H1 (cell line): ENCODE measurements around the gene LRPAP1. TPM values are rescaled to one million over a fixed set of nuclear protein-coding genes. Genes with fewer than 3 reads are reported as not detected.

Source experiments
- CTCF ChIA-PET: fragments of 300-600 bp; sonication (Branson Sonifier 250); formaldehyde crosslinking; loops from one replicate; lab custom pipeline; 2021; ENCODE audit not compliant: partially characterized antibody; lab: Charles Lee
- POLR2A ChIA-PET: fragments of 300-600 bp; sonication (Branson Sonifier 250); formaldehyde crosslinking; loops from one replicate; lab custom pipeline; 2021; ENCODE audit warnings: inconsistent platforms; ENCODE audit not compliant: partially characterized antibody; lab: Charles Lee
- DNase-seq, 2 experiments: peaks; one replicate each; pipeline versions ENCODE4 v3.0.0 to v3.0.0-alpha.2; 2010 to 2022; ENCODE audit warnings: low spot score in 2 of 2, low read depth in 1 of 2, mixed read lengths in 1 of 2
- FAIRE-seq: peaks from 2 replicates; lab custom pipeline; 2011; peaks lifted over from hg19 to GRCh38; lab: Jason Lieb, UNC
- H2AFZ ChIP-seq: 2 replicates; pipeline ENCODE4 v1.8.1; 2012; ENCODE audit warnings: low read length, inconsistent platforms
- H2AK5ac ChIP-seq: 2 replicates; pipeline ENCODE4 v1.6.1; 2013; ENCODE audit warnings: low read depth, low read length
- H2BK120ac ChIP-seq: replicated peaks from 2 replicates; pipeline ENCODE3; 2013; ENCODE audit warnings: low read depth, low read length, inconsistent platforms
- H2BK12ac ChIP-seq: 2 replicates; pipeline ENCODE4 v1.6.1; 2013; ENCODE audit warnings: low read depth, low read length
- H2BK15ac ChIP-seq: 2 replicates; pipeline ENCODE4 v1.6.1; 2013; ENCODE audit warnings: low read length
- H2BK20ac ChIP-seq: 2 replicates; pipeline ENCODE4 v1.6.1; 2013; ENCODE audit warnings: low read length
- H2BK5ac ChIP-seq: 2 replicates; pipeline ENCODE4 v1.6.1; 2013; ENCODE audit warnings: low read depth, low read length
- H3K14ac ChIP-seq: 2 replicates; pipeline ENCODE4 v1.6.1; 2013; ENCODE audit warnings: inconsistent platforms; ENCODE audit not compliant: insufficient read length
- H3K18ac ChIP-seq: 2 replicates; pipeline ENCODE4 v1.6.1; 2013; ENCODE audit warnings: low read length; ENCODE audit errors: extremely low read depth
- H3K23ac ChIP-seq: 2 replicates; pipeline ENCODE4 v1.6.1; 2013; ENCODE audit warnings: inconsistent platforms; ENCODE audit not compliant: insufficient read length
- H3K23me2 ChIP-seq: 2 replicates; pipeline ENCODE4 v1.6.1; 2013; ENCODE audit warnings: low read depth, low read length
- H3K27ac ChIP-seq: 2 replicates; pipeline ENCODE4 v1.6.1; 2011; ENCODE audit warnings: low read depth, low read length, inconsistent platforms
- H3K27me3 ChIP-seq, 4 experiments: replicated peaks in 1 of 4; 1 replicate in 1 of 4; 2 replicates in 3 of 4; pipeline versions ENCODE4 v1.6.1 to v1.8.1; 2011 to 2013; ENCODE audit warnings: low read length in 3 of 4, mild to moderate bottlenecking in 3 of 4, inconsistent platforms in 2 of 4, mixed read lengths in 2 of 4, moderate library complexity in 1 of 4; ENCODE audit not compliant: control insufficient read depth in 3 of 4, insufficient read depth in 3 of 4; ENCODE audit errors: extremely low read depth in 1 of 4
- H3K36me3 ChIP-seq, 4 experiments: 2 replicates each; pipeline versions ENCODE4 v1.6.1 to v1.8.1; 2011 to 2013; ENCODE audit warnings: mild to moderate bottlenecking in 4 of 4, low read length in 3 of 4, moderate library complexity in 2 of 4, control low read depth in 1 of 4, inconsistent platforms in 1 of 4; ENCODE audit not compliant: insufficient read depth in 4 of 4, control insufficient read depth in 2 of 4
- H3K4ac ChIP-seq: replicated peaks from 2 replicates; pipeline ENCODE3; 2013; ENCODE audit warnings: low read length, low read depth, mixed read lengths, inconsistent platforms; ENCODE audit not compliant: insufficient read length
- H3K4me1 ChIP-seq, 4 experiments: replicated peaks in 1 of 4; 1 replicate in 1 of 4; 2 replicates in 3 of 4; pipeline versions ENCODE4 v1.6.1 to v1.8.1; 2011 to 2013; ENCODE audit warnings: low read length in 3 of 4, inconsistent platforms in 2 of 4, mixed read lengths in 1 of 4; ENCODE audit not compliant: insufficient read depth in 4 of 4, control insufficient read depth in 3 of 4
- H3K4me2 ChIP-seq, 2 experiments: 2 replicates each; pipeline versions ENCODE4 v1.6.1 to v1.8.1; 2011 to 2013; ENCODE audit warnings: low read depth in 2 of 2, low read length in 2 of 2, control low read depth in 1 of 2, inconsistent platforms in 1 of 2, mild to moderate bottlenecking in 1 of 2; ENCODE audit not compliant: insufficient read depth in 1 of 2
- H3K4me3 ChIP-seq, 4 experiments: fragments of 200-600, 300-600 bp in 1 of 4; sonication (generic), shearing (Covaris generic), sonication (Bioruptor Twin) in 1 of 4; 2 replicates each; pipeline versions ENCODE4 v1.5.1 to v1.8.1; 2011 to 2016; ENCODE audit warnings: low read length in 4 of 4, low read depth in 3 of 4, control low read depth in 2 of 4, inconsistent platforms in 2 of 4, mild to moderate bottlenecking in 2 of 4, mixed read lengths in 1 of 4, moderate library complexity in 1 of 4; ENCODE audit not compliant: insufficient read depth in 2 of 4; ENCODE audit errors: extremely low read depth in 1 of 4
- H3K56ac ChIP-seq: replicated peaks from 2 replicates; pipeline ENCODE3; 2013; ENCODE audit warnings: low read depth, mild to moderate bottlenecking, mixed read lengths, low read length, inconsistent platforms; ENCODE audit not compliant: insufficient read length
- H3K79me1 ChIP-seq: 2 replicates; pipeline ENCODE4 v1.6.1; 2013; ENCODE audit warnings: low read depth, low read length, control low read depth
- H3K79me2 ChIP-seq, 2 experiments: 2 replicates each; pipeline versions ENCODE4 v1.6.1 to v1.8.1; 2012 to 2013; ENCODE audit warnings: low read length in 2 of 2, mild to moderate bottlenecking in 2 of 2, inconsistent platforms in 1 of 2; ENCODE audit not compliant: insufficient read depth in 2 of 2, control insufficient read depth in 1 of 2
- H3K9ac ChIP-seq, 4 experiments: replicated peaks in 1 of 4; 1 replicate in 1 of 4; 2 replicates in 3 of 4; pipeline versions ENCODE4 v1.6.1 to v1.8.1; 2011 to 2013; ENCODE audit warnings: low read depth in 3 of 4, low read length in 3 of 4, control low read depth in 2 of 4, mild to moderate bottlenecking in 2 of 4, moderate library complexity in 2 of 4, inconsistent platforms in 1 of 4; ENCODE audit errors: extremely low read depth in 1 of 4
- H3K9me3 ChIP-seq, 2 experiments: 2 replicates each; pipeline versions ENCODE4 v1.6.1 to v1.8.1; 2012 to 2013; ENCODE audit warnings: mild to moderate bottlenecking in 2 of 2, moderate library complexity in 2 of 2, control low read depth in 1 of 2, inconsistent platforms in 1 of 2, low read depth in 1 of 2, low read length in 1 of 2, mixed read lengths in 1 of 2; ENCODE audit not compliant: insufficient read depth in 2 of 2
- H4K20me1 ChIP-seq, 2 experiments: replicated peaks in 1 of 2; 2 replicates each; pipeline versions ENCODE3 to v1.8.1; 2011 to 2013; ENCODE audit warnings: inconsistent platforms in 2 of 2, low read length in 2 of 2, mild to moderate bottlenecking in 1 of 2; ENCODE audit not compliant: insufficient read depth in 2 of 2, control insufficient read depth in 1 of 2
- H4K5ac ChIP-seq: 2 replicates; pipeline ENCODE4 v1.6.1; 2013; ENCODE audit warnings: low read length, low read depth, mixed read lengths, inconsistent platforms; ENCODE audit not compliant: insufficient read length
- H4K8ac ChIP-seq: 2 replicates; pipeline ENCODE4 v1.8.0; 2013; ENCODE audit warnings: mild to moderate bottlenecking, moderate library complexity, low read length, inconsistent platforms; ENCODE audit not compliant: insufficient read depth; ENCODE audit errors: extremely low read depth
- H4K91ac ChIP-seq: replicated peaks from 2 replicates; pipeline ENCODE3; 2013; ENCODE audit warnings: low read length, mixed read lengths, inconsistent platforms; ENCODE audit not compliant: insufficient read length
- CHD1 ChIP-seq: IDR thresholded peaks from 2 replicates; pipeline ENCODE4 v1.6.1; 2012; ENCODE audit warnings: low read depth, low read length, improper control_type of control experiment
- CTBP2 ChIP-seq: IDR thresholded peaks from 2 replicates; pipeline ENCODE4 v1.7.0; 2011; ENCODE audit warnings: borderline replicate concordance, mild to moderate bottlenecking, moderate library complexity, mixed read lengths, low read length; ENCODE audit not compliant: insufficient read depth, insufficient read length
- E2F6 ChIP-seq: IDR thresholded peaks from 2 replicates; pipeline ENCODE4 v1.6.1; 2012; ENCODE audit warnings: inconsistent platforms
- GABPA ChIP-seq: IDR thresholded peaks from 2 replicates; pipeline ENCODE4 v1.6.1; 2011; ENCODE audit warnings: mild to moderate bottlenecking, low read length, moderate library complexity, borderline replicate concordance; ENCODE audit not compliant: insufficient read depth
- HDAC6 ChIP-seq: IDR thresholded peaks from one replicate; pipeline ENCODE4 v1.7.1; 2012; ENCODE audit warnings: low read depth, mild to moderate bottlenecking, inconsistent platforms, low read length, moderate library complexity
- JUN ChIP-seq: IDR thresholded peaks from 2 replicates; pipeline ENCODE4 v1.6.1; 2011; ENCODE audit warnings: low read depth, mild to moderate bottlenecking, improper control_type of control experiment, low read length
- KDM5A ChIP-seq: fragments of 200-600 bp; IDR thresholded peaks from 2 replicates; pipeline ENCODE4 v1.7.1; 2012; ENCODE audit warnings: mild to moderate bottlenecking, low read length, inconsistent platforms, mixed read lengths
- SRF ChIP-seq: IDR thresholded peaks from 2 replicates; pipeline ENCODE4 v1.6.1; 2011; ENCODE audit warnings: mild to moderate bottlenecking, low read depth, low read length, moderate library complexity
- TAF7 ChIP-seq: optimal IDR thresholded peaks from 2 replicates; pipeline ENCODE3; 2011; ENCODE audit warnings: low read depth, mild to moderate bottlenecking, inconsistent platforms, low read length, moderate library complexity, borderline replicate concordance
- TBP ChIP-seq: IDR thresholded peaks from 2 replicates; pipeline ENCODE4 v1.6.1; 2011; ENCODE audit warnings: low read depth, low read length, improper control_type of control experiment
- WGBS, 2 experiments: shearing (Covaris generic) in 1 of 2; methylation state at CpG; one replicate each; pipeline versions ENCODE4 v1.1.6 to v1.1.7; 2013 to 2015; ENCODE audit warnings: low lambda C conversion rate in 2 of 2, mixed read lengths in 2 of 2, inconsistent platforms in 1 of 2, low coverage in 1 of 2, missing lambda C conversion rate in 1 of 2; ENCODE audit not compliant: insufficient replicate concordance in 2 of 2, insufficient coverage in 1 of 2, insufficient read length in 1 of 2; ENCODE audit errors: extremely low coverage in 1 of 2, missing lambda C conversion rate in 1 of 2; 5-methylcytosine and 5-hydroxymethylcytosine counted together
- polyA plus RNA-seq, 7 experiments: library from polyadenylated mRNA; depleted of rRNA in 3 of 7; stranded (reverse) in 5 of 7; unstranded in 2 of 7; fragments of >200 nt in 5 of 7; fragments of 200-250 nt in 2 of 7; gene quantifications; 1 replicate in 5 of 7; 2 replicates in 1 of 7; 4 replicates in 1 of 7; pipeline versions ENCODE4 v1.2.1 to v1.2.3, GENCODE V29; 2011 to 2013; ENCODE audit warnings: missing spikeins in 2 of 7, mixed read lengths in 2 of 7
- total RNA-seq: library from RNA; stranded (reverse); fragmentation: NEBNext Ultra II Directional; extraction: Animal tissue kit (Norgen Biotek cat#: 25700); gene quantifications from 2 replicates; pipeline ENCODE4 v1.2.1, GENCODE V29; 2021

The LRPAP1 gene
- total and polyA plus RNA-seq, 2 of the 8 experiments (the other 6 are each of a cell fraction or from before 2014, with no cell fraction given), result 31.1 to 101 TPM

- no peak overlapping the region; the same call in 1 of the 2 replicates for H4K8ac ChIP-seq
- no peak overlapping the region for H2BK120ac ChIP-seq
- no peak overlapping the region for H3K4me2 ChIP-seq
- no peak overlapping the region for H3K4me3 ChIP-seq
- DNase-seq, result no peak
- FAIRE-seq, result no peak
- H3K56ac ChIP-seq, result no peak overlapping the region
- H3K23ac ChIP-seq, result no peak overlapping the region
- H2AK5ac ChIP-seq, result no peak overlapping the region
- H3K4me1 ChIP-seq, result peaks cover 0 to 22% (median 12%) of the 10 kb centered on the region in 4 experiments; a peak in 5 of 7 replicates
- H3K79me2 ChIP-seq, result no peaks in the 10 kb centered on the region
- no peak overlapping the region for H3K14ac ChIP-seq
- no peak overlapping the region for H3K27ac ChIP-seq
- H2BK20ac ChIP-seq, result no peak overlapping the region
- H3K27me3 ChIP-seq, result peaks cover 49 to 95% (median 86%) of the 10 kb centered on the region in 4 experiments
- H2AFZ ChIP-seq, result no peak overlapping the region
- peaks cover 11 to 23% of the 10 kb centered on the region in 2 experiments for H4K20me1 ChIP-seq
- H3K36me3 ChIP-seq, result no peaks in the 10 kb centered on the region
- 0 out of 2 replicates have a peak overlapping the region, but pooled peaks have one; percentile 46 for H2BK15ac ChIP-seq
- no peak overlapping the region for H3K9ac ChIP-seq
- no peak overlapping the region for H4K91ac ChIP-seq
- no peaks in the 10 kb centered on the region; the same call in 1 of the 2 replicates for H3K23me2 ChIP-seq
- no peaks in the 10 kb centered on the region for H3K79me1 ChIP-seq
- no peak overlapping the region for H4K5ac ChIP-seq
- ChIA-PET CTCF (interaction anchor here (1.0 to 2.6 kb wide), 8 partner anchors 12 to 388 kb away, joined by 3 to 25 read pairs (median 6); no protein-coding TSS in a partner anchor), POLR2A (interaction anchor here (1.4 to 2.0 kb wide), 4 partner anchors 10 to 27 kb away, joined by 3 to 5 read pairs (median 4); no protein-coding TSS in a partner anchor)
- H2BK12ac ChIP-seq, result no peak overlapping the region
- H3K9me3 ChIP-seq, result no peaks in the 10 kb centered on the region
- no peak overlapping the region for H2BK5ac ChIP-seq
- WGBS, 2 experiments, result 84% methylated on average over 42 of the region's 55 CpGs; no CpG with 5 or more reads in 1 of the 2 experiments
- H3K18ac ChIP-seq, result no peak overlapping the region
- no peak overlapping the region for H3K4ac ChIP-seq
- no peak for TF ChIP-seq GABPA
- no peak for TF ChIP-seq SRF
- TF ChIP-seq E2F6, result no peak
- TF ChIP-seq HDAC6, result no peak
- TF ChIP-seq TBP, result no peak
- TF ChIP-seq JUN, result no peak
- TF ChIP-seq CHD1, result no peak
- no peak for TF ChIP-seq TAF7
- TF ChIP-seq KDM5A, result no peak
- TF ChIP-seq CTBP2, result no peak
Measured at GRCh38 chr4:3492741-3493719, 39.2 kb downstream of the LRPAP1 start.
